ENCODE results near the gene COTL1. TPM values are rescaled to one million over a fixed set of nuclear protein-coding genes. Genes with fewer than 3 reads are reported as not detected.
A peak's percentile ranks its signal among the peaks of the same experiment; 100 is the strongest.

The COTL1 gene
- total and polyA plus RNA-seq, 12 donors, result 20.1 to 93.8 (median 54.3) TPM

GRCh38 chr16:84649511-84649861, 31.6 kb upstream of the COTL1 start:
- intact Hi-C loops (cut with DNase I), result no loop called here
- Histone ChIP-seq H3K27ac (peak overlapping the region in 4 of 5 donors; percentile 54 to 96 (median 80)), H3K27me3 (no peaks in the 10 kb centered on the region), H3K4me3 (peak overlapping the region in 3 of 4 donors; percentile 70 to 94 (median 74)), H3K4me1 (replicated peaks in 1 of 2) (peaks cover 13 to 25% of the 10 kb centered on the region in 2 donors), H3K36me3 (replicated peaks in 1 of 2) (peaks cover 0 to 31% of the 10 kb centered on the region in 2 donors), H3K9me3 (replicated peaks in 1 of 3) (no peaks in the 10 kb centered on the region)
- 41 to 58% (median 45%) methylated on average over 11 of the region's 11 CpGs for WGBS, 4 donors
- DNase-seq, result no peak
- no peak for TF ChIP-seq CTCF (IDR thresholded peaks at IDR 0.05)

GRCh38 chr16:84648595-84649510, 31.0 kb upstream of the COTL1 start:
- Histone ChIP-seq H3K4me1 (replicated peaks in 1 of 2) (peaks cover 13 to 25% of the 10 kb centered on the region in 2 donors), H3K9me3 (replicated peaks in 1 of 3) (no peaks in the 10 kb centered on the region), H3K27ac (peak overlapping the region in 4 of 5 donors; percentile 54 to 96 (median 80)), H3K4me3 (peak overlapping the region; percentile 28 to 94 (median 72)), H3K27me3 (no peaks in the 10 kb centered on the region), H3K36me3 (replicated peaks in 1 of 2) (peaks cover 0 to 30% of the 10 kb centered on the region in 2 donors)
- WGBS, 4 donors, result 1 to 3% (median 3%) methylated on average over 23 to 95 of the region's 96 CpGs
- DNase-seq, result peak; percentile 55 to 74 (median 65)
- intact Hi-C loops (cut with DNase I), result no loop called here
- TF ChIP-seq POLR2A (IDR thresholded peaks at IDR 0.05), result no peak

- TF ChIP-seq POLR2A (IDR thresholded peaks at IDR 0.05), result peak in 1 of 2 donors; percentile 24
- TF ChIP-seq CTCF (IDR thresholded peaks at IDR 0.05), result peak in 1 of 6 experiments; percentile 15
- DNase-seq, result peak in 6 of 7 donors; percentile 41 to 66 (median 48)
- 7 to 32% (median 16%) methylated on average over 16 to 72 of the region's 77 CpGs for WGBS, 4 donors
- H3K9me3 ChIP-seq (replicated peaks in 1 of 3), result no peaks in the 10 kb centered on the region
- H3K36me3 ChIP-seq (replicated peaks in 1 of 2), result peaks cover 0 to 21% of the 10 kb centered on the region in 2 donors
- intact Hi-C loops (cut with DNase I), result no loop called here
- H3K4me3 ChIP-seq, result peak within 1 kb of the TSS; percentile 28 to 94 (median 72)
- no peaks in the 10 kb centered on the region for H3K27me3 ChIP-seq
- peaks cover 20 to 33% of the 10 kb centered on the region in 2 donors for H3K4me1 ChIP-seq (replicated peaks in 1 of 2)
- H3K27ac ChIP-seq, result peak within 1 kb of the TSS in 4 of 5 donors; percentile 54 to 96 (median 80)
Measured at GRCh38 chr16:84647828-84648594, 30.1 kb upstream of the COTL1 start, which contains the start of gene KLHL36. TSS of gene KLHL36 (plus strand) at chr16:84648511. CDS start at chr16:84650868, 2,357 bp downstream.

GRCh38 chr16:84643674-84644073, 25.8 kb upstream of the COTL1 start:
- TF ChIP-seq CTCF (IDR thresholded peaks at IDR 0.05) (no peak), POLR2A (IDR thresholded peaks at IDR 0.05) (no peak)
- intact Hi-C loops (cut with DNase I), result no loop called here
- Histone ChIP-seq H3K36me3 (replicated peaks in 1 of 2) (no peaks in the 10 kb centered on the region), H3K27ac (peak overlapping the region in 4 of 5 donors; percentile 50 to 78 (median 72)), H3K27me3 (no peaks in the 10 kb centered on the region), H3K4me3 (no peak overlapping the region), H3K4me1 (replicated peaks in 1 of 2) (peaks cover 23 to 31% of the 10 kb centered on the region in 2 donors), H3K9me3 (replicated peaks in 1 of 3) (no peaks in the 10 kb centered on the region)
- 65 to 88% (median 71%) methylated on average over 4 of the region's 4 CpGs for WGBS, 4 donors
- no peak for DNase-seq

Data from adrenal gland (tissue), 12 donors.